ENCODE data around the gene NUP210L. TPM values are rescaled to one million over a fixed set of nuclear protein-coding genes. Genes with fewer than 3 reads are reported as not detected.

The NUP210L gene
- polyA plus RNA-seq (ENCODE audit: low read depth in 6 of 6): not detected

GRCh38 chr1:154154534-154155191 lies at the start of gene NUP210L:
TSS of gene NUP210L (minus strand) at chr1:154155073.
- peaks cover 23 to 25% (median 24%) of the 10 kb centered on the region in 3 donors for H3K4me1 Mint-ChIP-seq
- ATAC-seq (ENCODE audit: low read depth in 2 of 2) (no peak), DNase-seq (no peak)
- no peak within 1 kb of the TSS for H3K4me3 Mint-ChIP-seq
- H3K27ac Mint-ChIP-seq: peak within 1 kb of the TSS; percentile 42 to 92 (median 70)
- H3K36me3 Mint-ChIP-seq: peaks cover 20% of the 10 kb centered on the region in 2 donors
- no peaks in the 10 kb centered on the region for H3K27me3 Mint-ChIP-seq
- peaks cover 0 to 3% (median 0%) of the 10 kb centered on the region in 7 donors for H3K9me3 Mint-ChIP-seq

DNA sequence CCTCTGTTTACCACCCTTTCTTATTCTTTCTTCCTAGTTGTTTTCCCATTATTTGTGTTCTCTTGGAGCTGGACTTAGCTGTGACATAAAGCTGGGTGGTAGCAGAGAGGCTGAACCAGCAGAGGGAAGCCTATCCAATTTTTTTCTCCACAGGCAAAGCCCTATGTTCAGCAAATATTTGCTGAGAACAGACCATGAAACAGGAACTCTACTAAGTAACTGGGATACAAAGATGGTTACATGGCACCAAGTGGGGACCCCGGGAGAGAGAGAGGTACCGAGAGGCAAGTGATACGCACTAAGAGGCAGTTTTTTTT lies 44.6 kb upstream of the NUP210L start:
- Mint-ChIP-seq H3K36me3 (no peaks in the 10 kb centered on the region), H3K4me1 (no peaks in the 10 kb centered on the region), H3K4me3 (no peak overlapping the region), H3K27me3 (no peaks in the 10 kb centered on the region), H3K27ac (no peak overlapping the region), H3K9me3 (no peaks in the 10 kb centered on the region)
- DNase-seq: no peak
- ATAC-seq (ENCODE audit: low read depth in 2 of 2): no peak

DNA sequence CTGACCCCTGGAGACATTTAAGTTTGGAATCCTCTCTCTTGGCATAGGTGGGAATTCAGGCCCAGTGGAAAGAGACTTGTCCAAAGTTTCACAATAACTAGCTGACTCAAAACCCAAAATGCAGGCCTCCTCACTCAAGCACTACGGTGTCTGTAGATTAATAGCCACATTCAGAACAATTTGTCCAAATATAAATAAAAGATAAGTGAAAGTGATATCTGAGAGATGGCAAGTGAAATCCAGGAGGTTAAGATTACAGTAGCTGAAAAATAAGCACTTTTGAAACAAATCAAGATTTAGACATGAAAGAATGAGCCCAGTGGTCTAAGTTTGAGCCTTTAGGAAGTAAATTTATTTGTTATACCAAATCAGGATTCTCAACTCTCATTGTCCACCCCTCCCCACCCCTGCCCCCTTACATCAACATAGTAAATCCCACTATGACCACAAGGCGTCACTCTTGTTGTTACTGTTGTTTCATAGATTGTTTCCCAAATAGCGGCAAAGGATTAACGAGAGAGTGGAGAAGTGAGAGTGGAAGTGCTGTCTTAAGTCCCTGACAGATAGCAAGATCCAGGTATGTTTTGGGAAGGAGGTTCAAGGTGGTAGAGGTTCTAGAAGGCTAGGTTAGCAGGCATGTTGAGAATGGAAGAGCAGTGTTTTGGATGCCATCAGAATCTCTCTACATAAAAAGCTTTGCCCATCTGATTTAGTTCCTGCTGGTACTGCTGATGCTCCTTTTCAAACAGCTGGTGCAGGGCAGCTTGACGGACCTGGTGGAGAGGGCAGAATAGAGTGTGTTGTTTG lies 44.1 kb upstream of the NUP210L start:
- peak; percentile 55 for DNase-seq
- Mint-ChIP-seq H3K27me3 (peaks cover 3 to 4% (median 3%) of the 10 kb centered on the region in 3 donors), H3K27ac (no peak overlapping the region), H3K36me3 (no peaks in the 10 kb centered on the region), H3K4me1 (no peaks in the 10 kb centered on the region), H3K9me3 (no peaks in the 10 kb centered on the region), H3K4me3 (no peak overlapping the region)
- ATAC-seq (ENCODE audit: low read depth in 2 of 2): peak; percentile 80 to 90

- peak overlapping the region in 1 of 6 donors; percentile 81 for H3K27ac Mint-ChIP-seq
- H3K27me3 Mint-ChIP-seq: peaks cover 13 to 30% (median 13%) of the 10 kb centered on the region in 3 donors
- H3K9me3 Mint-ChIP-seq: no peaks in the 10 kb centered on the region
- H3K4me3 Mint-ChIP-seq: no peak overlapping the region
- H3K36me3 Mint-ChIP-seq: no peaks in the 10 kb centered on the region
- ATAC-seq (ENCODE audit: low read depth in 2 of 2) (no peak), DNase-seq (no peak)
- no peaks in the 10 kb centered on the region for H3K4me1 Mint-ChIP-seq
Observed at GRCh38 chr1:154193821-154194220, 38.9 kb upstream of the NUP210L start.

- Mint-ChIP-seq H3K4me1 (no peaks in the 10 kb centered on the region), H3K36me3 (no peaks in the 10 kb centered on the region), H3K27ac (no peak overlapping the region), H3K9me3 (no peaks in the 10 kb centered on the region), H3K4me3 (no peak overlapping the region), H3K27me3 (peaks cover 13 to 30% (median 21%) of the 10 kb centered on the region in 3 donors)
- DNase-seq: no peak
- ATAC-seq (ENCODE audit: low read depth in 2 of 2): no peak
Observed at GRCh38 chr1:154192476-154192875, 37.6 kb upstream of the NUP210L start.

- Mint-ChIP-seq H3K4me3 (no peak within 1 kb of the TSS), H3K36me3 (no peaks in the 10 kb centered on the region), H3K4me1 (no peaks in the 10 kb centered on the region), H3K27me3 (peaks cover 13 to 30% (median 24%) of the 10 kb centered on the region in 3 donors), H3K27ac (peak within 1 kb of the TSS in 2 of 6 donors; percentile 23 to 61), H3K9me3 (no peaks in the 10 kb centered on the region)
- no peak for ATAC-seq (ENCODE audit: low read depth in 2 of 2)
- no peak for DNase-seq
Observed at GRCh38 chr1:154191990-154192461, 37.2 kb upstream of the NUP210L start, which contains the start of gene TPM3. TSS of gene TPM3 (minus strand) at chr1:154192100. CDS start at chr1:154192018, 82 bp downstream.

GRCh38 chr1:154190550-154190949 lies 35.7 kb upstream of the NUP210L start:
- Mint-ChIP-seq H3K9me3 (no peaks in the 10 kb centered on the region), H3K27ac (no peak overlapping the region), H3K27me3 (peaks cover 13 to 30% (median 26%) of the 10 kb centered on the region in 3 donors), H3K4me1 (no peaks in the 10 kb centered on the region), H3K4me3 (no peak overlapping the region), H3K36me3 (no peaks in the 10 kb centered on the region)
- DNase-seq: no peak
- no peak for ATAC-seq (ENCODE audit: low read depth in 2 of 2)

GRCh38 chr1:154186852-154187501 lies 32.1 kb upstream of the NUP210L start:
- H3K27me3 Mint-ChIP-seq: peaks cover 3 to 17% (median 10%) of the 10 kb centered on the region in 3 donors
- H3K27ac Mint-ChIP-seq: peak overlapping the region in 1 of 6 donors; percentile 61
- DNase-seq (no peak), ATAC-seq (ENCODE audit: low read depth in 2 of 2) (no peak)
- H3K4me3 Mint-ChIP-seq: peak overlapping the region in 2 of 8 donors; percentile 2 to 100
- no peaks in the 10 kb centered on the region for H3K9me3 Mint-ChIP-seq
- peaks cover 4 to 9% of the 10 kb centered on the region in 2 donors for H3K36me3 Mint-ChIP-seq
- H3K4me1 Mint-ChIP-seq: peaks cover 11 to 15% (median 12%) of the 10 kb centered on the region in 3 donors

DNA sequence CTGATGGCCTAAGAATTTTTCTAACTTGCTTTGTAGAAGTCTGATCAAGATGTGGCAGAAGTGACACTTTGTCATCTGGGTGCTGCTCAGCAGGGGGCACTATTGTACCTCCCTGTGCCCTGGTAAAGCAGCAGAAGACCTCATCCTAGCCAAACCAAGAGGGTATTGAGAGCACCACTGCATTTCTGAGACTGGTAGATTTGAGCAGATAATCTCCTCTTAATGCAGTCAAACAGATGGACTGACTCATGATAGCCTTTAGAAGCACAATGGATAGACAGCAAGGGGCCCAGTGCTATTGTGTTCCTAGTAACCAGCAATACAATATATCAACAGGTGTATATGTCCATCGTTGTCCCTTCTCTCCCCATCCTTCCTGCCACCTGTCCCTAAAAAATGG lies 31.3 kb upstream of the NUP210L start:
- ATAC-seq (ENCODE audit: low read depth in 2 of 2) (no peak), DNase-seq (peak; percentile 20)
- peak overlapping the region in 2 of 6 donors; percentile 11 to 57 for H3K27ac Mint-ChIP-seq
- peaks cover 0 to 13% (median 2%) of the 10 kb centered on the region in 3 donors for H3K27me3 Mint-ChIP-seq
- peaks cover 17 to 23% (median 20%) of the 10 kb centered on the region in 3 donors for H3K4me1 Mint-ChIP-seq
- no peaks in the 10 kb centered on the region for H3K9me3 Mint-ChIP-seq
- H3K4me3 Mint-ChIP-seq: peak overlapping the region in 1 of 8 donors; percentile 100
- peaks cover 4 to 9% of the 10 kb centered on the region in 2 donors for H3K36me3 Mint-ChIP-seq

- H3K4me3 Mint-ChIP-seq: peak overlapping the region; percentile 97 to 100 (median 100)
- H3K36me3 Mint-ChIP-seq: peaks cover 4 to 9% of the 10 kb centered on the region in 2 donors
Observed at GRCh38 chr1:154183046-154183915, 28.4 kb upstream of the NUP210L start.

GRCh38 chr1:154182344-154183045 lies 27.6 kb upstream of the NUP210L start:
- peaks cover 0 to 6% (median 0%) of the 10 kb centered on the region in 3 donors for H3K27me3 Mint-ChIP-seq
- H3K4me3 Mint-ChIP-seq: peak overlapping the region; percentile 97 to 100 (median 100)
- DNase-seq (peak; percentile 57), ATAC-seq (ENCODE audit: low read depth in 2 of 2) (peak; percentile 8 to 9)
- peaks cover 46 to 58% (median 57%) of the 10 kb centered on the region in 3 donors for H3K4me1 Mint-ChIP-seq
- peaks cover 4 to 9% of the 10 kb centered on the region in 2 donors for H3K36me3 Mint-ChIP-seq
- no peaks in the 10 kb centered on the region for H3K9me3 Mint-ChIP-seq
- H3K27ac Mint-ChIP-seq: peak overlapping the region; percentile 93 to 100 (median 100)

More at GRCh38 chr1:154183046-154183915, 28.4 kb upstream of the NUP210L start:
- ATAC-seq (ENCODE audit: low read depth in 2 of 2) (peak; percentile 78 to 81), DNase-seq (peak; percentile 91)
- Mint-ChIP-seq H3K4me1 (peaks cover 38 to 50% (median 49%) of the 10 kb centered on the region in 3 donors), H3K9me3 (no peaks in the 10 kb centered on the region), H3K27me3 (peaks cover 0 to 13% (median 0%) of the 10 kb centered on the region in 3 donors), H3K27ac (peak overlapping the region; percentile 93 to 100 (median 100))

DNA sequence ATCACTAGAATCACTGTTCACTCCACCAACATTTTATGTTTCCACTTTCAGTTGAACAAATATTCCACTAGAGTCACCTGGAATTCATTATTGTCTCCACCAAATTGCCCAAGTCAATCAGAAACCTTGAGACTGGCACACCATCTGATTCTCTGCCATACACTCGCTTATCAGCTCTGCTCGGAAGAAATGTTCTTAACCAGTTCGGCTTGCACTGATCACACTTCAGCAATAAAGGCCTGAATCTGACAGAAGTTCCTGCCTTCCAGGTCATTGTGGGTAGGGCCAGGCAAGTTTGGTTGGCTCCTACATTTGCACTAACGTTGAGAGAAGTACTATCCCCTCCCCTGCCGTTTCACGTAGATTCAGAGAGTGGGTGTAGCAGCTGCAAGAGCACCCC lies 27.1 kb upstream of the NUP210L start:
- H3K4me3 Mint-ChIP-seq: peak overlapping the region; percentile 97 to 100 (median 100)
- peaks cover 0 to 1% (median 0%) of the 10 kb centered on the region in 3 donors for H3K27me3 Mint-ChIP-seq
- DNase-seq (no peak), ATAC-seq (ENCODE audit: low read depth in 2 of 2) (peak; percentile 20 to 32)
- no peaks in the 10 kb centered on the region for H3K9me3 Mint-ChIP-seq
- peaks cover 4 to 9% of the 10 kb centered on the region in 2 donors for H3K36me3 Mint-ChIP-seq
- peaks cover 51 to 64% (median 62%) of the 10 kb centered on the region in 3 donors for H3K4me1 Mint-ChIP-seq
- peak overlapping the region; percentile 93 to 100 (median 100) for H3K27ac Mint-ChIP-seq
